Stimulated activated CD4-positive, alpha-beta T cell treated with anti-CD3 and anti-CD28 coated beads, TNF-alpha, amount 100 ng/mL, for 24 hours (primary cell): Measurements from ENCODE around the gene SCN1A.

Experiments
- DNase-seq, 3 experiments: peaks; one replicate each; pipeline ENCODE4 v3.0.0-alpha.2; 2020; ENCODE audit warnings: low read depth in 3 of 3

Gene SCN1A

GRCh38 chr2:166081852-166082251 lies 46.0 kb downstream of the SCN1A start:
- DNase-seq, result no peak

GRCh38 chr2:166081131-166081632 lies 46.6 kb downstream of the SCN1A start:
- no peak for DNase-seq

GRCh38 chr2:166074430-166074829 lies 53.4 kb downstream of the SCN1A start:
- DNase-seq, result no peak

- no peak for DNase-seq
Measured at GRCh38 chr2:166074011-166074410, 53.8 kb downstream of the SCN1A start.

- no peak for DNase-seq
Measured at GRCh38 chr2:166070231-166070630, 57.6 kb downstream of the SCN1A start.

GRCh38 chr2:166068981-166069380 lies 58.8 kb downstream of the SCN1A start:
- no peak for DNase-seq

- DNase-seq, result no peak
Measured at GRCh38 chr2:166067229-166067628, 60.6 kb downstream of the SCN1A start.

- DNase-seq, result no peak
Measured at GRCh38 chr2:166060191-166060590, 67.6 kb downstream of the SCN1A start.

GRCh38 chr2:166057370-166058164 lies 70.3 kb downstream of the SCN1A start:
- DNase-seq, result no peak

- DNase-seq, result no peak
Measured at GRCh38 chr2:166044853-166045483, 82.9 kb downstream of the SCN1A start.

- DNase-seq, result no peak
Measured at GRCh38 chr2:166042768-166043390, 84.9 kb downstream of the SCN1A start.

GRCh38 chr2:166042356-166042755 lies 85.5 kb downstream of the SCN1A start:
- DNase-seq, result no peak

- DNase-seq, result no peak
Measured at GRCh38 chr2:166041613-166042012, 86.2 kb downstream of the SCN1A start.

- no peak for DNase-seq
Measured at GRCh38 chr2:166032361-166032760, 95.5 kb downstream of the SCN1A start.

GRCh38 chr2:166031054-166031453 lies 96.8 kb downstream of the SCN1A start:
- DNase-seq, result no peak

- DNase-seq, result no peak
Measured at GRCh38 chr2:166025313-166025712, 102.5 kb downstream of the SCN1A start.

GRCh38 chr2:166017208-166017607 lies 110.6 kb downstream of the SCN1A start:
- no peak for DNase-seq

GRCh38 chr2:166013878-166014277 lies 113.9 kb downstream of the SCN1A start:
- no peak for DNase-seq

GRCh38 chr2:166011660-166012059 lies 116.2 kb downstream of the SCN1A start:
- no peak for DNase-seq

- no peak for DNase-seq
Measured at GRCh38 chr2:166000401-166000800, 127.4 kb downstream of the SCN1A start.

GRCh38 chr2:165990846-165991245 lies 137.0 kb downstream of the SCN1A start:
- DNase-seq, result no peak

GRCh38 chr2:165989851-165990250 lies 138.0 kb downstream of the SCN1A start:
- DNase-seq, result no peak

GRCh38 chr2:165985120-165985519 lies 142.7 kb downstream of the SCN1A start:
- DNase-seq, result no peak
